K562 (cell line): ENCODE data around the gene PEX3. TPM values are rescaled to one million over a fixed set of nuclear protein-coding genes. Genes with fewer than 3 reads are reported as not detected.

Source experiments
- C11orf30 ChIP-seq: fragments of 450-650 bp; IDR thresholded peaks from 2 replicates; pipeline ENCODE4 v1.6.1; 2016; ENCODE audit warnings: low read depth, mild to moderate bottlenecking
- MED1 ChIP-seq: sonication (generic); formaldehyde crosslinking; IDR thresholded peaks from 2 replicates; pipeline ENCODE4 v1.8.1; 2023; ENCODE audit warnings: missing genetic modification reagents, borderline replicate concordance
- MLLT1 ChIP-seq, 2 experiments: fragments of 450-650 bp; IDR thresholded peaks; 2 replicates each; pipeline ENCODE4 v1.6.1; 2016
- POLR2AphosphoS5 ChIP-seq: IDR thresholded peaks from 2 replicates; pipeline ENCODE4 v1.6.1; 2011; ENCODE audit warnings: mild to moderate bottlenecking, low read depth, low read length, moderate library complexity; ENCODE audit not compliant: control insufficient read depth, insufficient read depth
- ZBTB11 ChIP-seq, 3 experiments: fragments of 200-800 bp in 1 of 3; fragments of 250-450 bp in 1 of 3; fragments of 450-650 bp in 1 of 3; sonication (Bioruptor Pico) in 1 of 3; sonication (Bioruptor generic) in 1 of 3; formaldehyde crosslinking in 1 of 3; IDR thresholded peaks; 2 replicates each; pipeline versions ENCODE4 v1.6.1 to v1.8.0; 2016 to 2022; ENCODE audit warnings: mild to moderate bottlenecking in 2 of 3, missing genetic modification characterization in 2 of 3, missing compliant biosample characterization in 1 of 3, moderate library complexity in 1 of 3
- ZBTB2 ChIP-seq: fragments of 450-650 bp; IDR thresholded peaks from 2 replicates; pipeline ENCODE4 v1.6.1; 2016; ENCODE audit warnings: antibody characterized with exemption
- ZNF197 ChIP-seq: fragments of 200-800 bp; sonication (Bioruptor generic); IDR thresholded peaks from 2 replicates; pipeline ENCODE4 v1.6.1; 2016; ENCODE audit warnings: low read depth, missing genetic modification characterization, missing compliant biosample characterization
- ZNF766 ChIP-seq: fragments of 200-800 bp; sonication (Bioruptor generic); conservative IDR thresholded peaks from 2 replicates; pipeline ENCODE4 v1.6.1; 2016; ENCODE audit warnings: missing genetic modification characterization, missing compliant biosample characterization
- polyA plus RNA-seq, 8 experiments: library from polyadenylated mRNA; depleted of rRNA in 4 of 8; stranded (reverse) in 5 of 8; unstranded in 3 of 8; fragments of >200 nt; fragmentation: Nextera tagmentation in 2 of 8; fragmentation: Illumina TruSeq in 1 of 8; extraction: Ambion mirVana in 2 of 8; extraction: Trizol in 1 of 8; gene quantifications; 2 replicates each; pipeline versions ENCODE4 v1.2.1 to v1.2.3, GENCODE V29; 2011 to 2014; ENCODE audit warnings: inconsistent platforms in 1 of 8, missing spikeins in 1 of 8
- total RNA-seq, 7 experiments: library from RNA; depleted of rRNA in 6 of 7; stranded (reverse); fragments of >200 nt in 6 of 7; fragmentation: Illumina TruSeq in 2 of 7; extraction: Trizol in 2 of 7; gene quantifications; 2 replicates each; pipeline versions ENCODE4 v1.2.1 to v1.2.3, GENCODE V29; 2011 to 2021; ENCODE audit warnings: low replicate concordance in 1 of 7
- TF ChIP-seq, protein P1 (sequence below): sonication (generic); formaldehyde crosslinking; IDR thresholded peaks from 2 replicates; pipeline ENCODE4 v1.4.0; 2020; ENCODE audit warnings: mild to moderate bottlenecking, missing genetic modification reagents
- TF ChIP-seq, protein P2 (sequence below): sonication (generic); formaldehyde crosslinking; IDR thresholded peaks from 2 replicates; pipeline ENCODE4 v1.8.1; 2023; ENCODE audit warnings: mild to moderate bottlenecking, missing genetic modification reagents

Gene PEX3
- total and polyA plus RNA-seq, 9 of the 15 experiments (the other 6 are each of a cell fraction or from before 2014, with no cell fraction given) = 17.3 to 69.6 (median 32.7) TPM

- TF ChIP-seq, protein P1, sequence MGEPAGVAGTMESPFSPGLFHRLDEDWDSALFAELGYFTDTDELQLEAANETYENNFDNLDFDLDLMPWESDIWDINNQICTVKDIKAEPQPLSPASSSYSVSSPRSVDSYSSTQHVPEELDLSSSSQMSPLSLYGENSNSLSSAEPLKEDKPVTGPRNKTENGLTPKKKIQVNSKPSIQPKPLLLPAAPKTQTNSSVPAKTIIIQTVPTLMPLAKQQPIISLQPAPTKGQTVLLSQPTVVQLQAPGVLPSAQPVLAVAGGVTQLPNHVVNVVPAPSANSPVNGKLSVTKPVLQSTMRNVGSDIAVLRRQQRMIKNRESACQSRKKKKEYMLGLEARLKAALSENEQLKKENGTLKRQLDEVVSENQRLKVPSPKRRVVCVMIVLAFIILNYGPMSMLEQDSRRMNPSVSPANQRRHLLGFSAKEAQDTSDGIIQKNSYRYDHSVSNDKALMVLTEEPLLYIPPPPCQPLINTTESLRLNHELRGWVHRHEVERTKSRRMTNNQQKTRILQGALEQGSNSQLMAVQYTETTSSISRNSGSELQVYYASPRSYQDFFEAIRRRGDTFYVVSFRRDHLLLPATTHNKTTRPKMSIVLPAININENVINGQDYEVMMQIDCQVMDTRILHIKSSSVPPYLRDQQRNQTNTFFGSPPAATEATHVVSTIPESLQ (CRISPR knock-in tag) = no peak
- TF ChIP-seq ZNF766 (CRISPR knock-in tag) (no peak), MLLT1 (IDR thresholded peaks at IDR 0.05) (no peak), POLR2AphosphoS5 (no peak), ZBTB11 (CRISPR knock-in tag; IDR thresholded peaks at IDR 0.05) (no peak), ZNF197 (CRISPR knock-in tag) (no peak), C11orf30 (no peak), MED1 (CRISPR knock-in tag) (no peak), ZBTB2 (no peak)
- TF ChIP-seq, protein P2, sequence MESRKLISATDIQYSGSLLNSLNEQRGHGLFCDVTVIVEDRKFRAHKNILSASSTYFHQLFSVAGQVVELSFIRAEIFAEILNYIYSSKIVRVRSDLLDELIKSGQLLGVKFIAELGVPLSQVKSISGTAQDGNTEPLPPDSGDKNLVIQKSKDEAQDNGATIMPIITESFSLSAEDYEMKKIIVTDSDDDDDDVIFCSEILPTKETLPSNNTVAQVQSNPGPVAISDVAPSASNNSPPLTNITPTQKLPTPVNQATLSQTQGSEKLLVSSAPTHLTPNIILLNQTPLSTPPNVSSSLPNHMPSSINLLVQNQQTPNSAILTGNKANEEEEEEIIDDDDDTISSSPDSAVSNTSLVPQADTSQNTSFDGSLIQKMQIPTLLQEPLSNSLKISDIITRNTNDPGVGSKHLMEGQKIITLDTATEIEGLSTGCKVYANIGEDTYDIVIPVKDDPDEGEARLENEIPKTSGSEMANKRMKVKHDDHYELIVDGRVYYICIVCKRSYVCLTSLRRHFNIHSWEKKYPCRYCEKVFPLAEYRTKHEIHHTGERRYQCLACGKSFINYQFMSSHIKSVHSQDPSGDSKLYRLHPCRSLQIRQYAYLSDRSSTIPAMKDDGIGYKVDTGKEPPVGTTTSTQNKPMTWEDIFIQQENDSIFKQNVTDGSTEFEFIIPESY (CRISPR knock-in tag) = no peak
Measured at GRCh38 chr6:143536461-143536865, 85.9 kb downstream of the PEX3 start (continued).
